T-helper 2 cell treated with Interferon-gamma antibody and Interleukin-4, amounts not matched to agents 5 μg/mL and 100 μg/mL, for 36 hours (primary cell): ENCODE results near the gene CRYGN.

ENCODE experiments used
- DNase-seq: peaks from one replicate; pipeline ENCODE4 v3.0.0; 2021; ENCODE audit warnings: low spot score
- H3K27ac Mint-ChIP-seq: one replicate; pipeline ENCODE4 v1.8.0; 2021; ENCODE audit warnings: mild to moderate bottlenecking, mixed read lengths
- H3K27me3 Mint-ChIP-seq: one replicate; pipeline ENCODE4 v1.8.0; 2021; ENCODE audit warnings: low read depth, mixed read lengths
- H3K36me3 Mint-ChIP-seq: one replicate; pipeline ENCODE4 v1.8.0; 2021; ENCODE audit warnings: low read depth, mixed read lengths
- H3K4me1 Mint-ChIP-seq: one replicate; pipeline ENCODE4 v1.8.0; 2021; ENCODE audit warnings: low read depth, mixed read lengths
- H3K4me3 Mint-ChIP-seq: one replicate; pipeline ENCODE4 v1.8.0; 2022; ENCODE audit warnings: mild to moderate bottlenecking, moderate library complexity, mixed read lengths
- H3K9me3 Mint-ChIP-seq: one replicate; pipeline ENCODE4 v1.8.0; 2021; ENCODE audit warnings: mixed read lengths

CRYGN gene

DNA sequence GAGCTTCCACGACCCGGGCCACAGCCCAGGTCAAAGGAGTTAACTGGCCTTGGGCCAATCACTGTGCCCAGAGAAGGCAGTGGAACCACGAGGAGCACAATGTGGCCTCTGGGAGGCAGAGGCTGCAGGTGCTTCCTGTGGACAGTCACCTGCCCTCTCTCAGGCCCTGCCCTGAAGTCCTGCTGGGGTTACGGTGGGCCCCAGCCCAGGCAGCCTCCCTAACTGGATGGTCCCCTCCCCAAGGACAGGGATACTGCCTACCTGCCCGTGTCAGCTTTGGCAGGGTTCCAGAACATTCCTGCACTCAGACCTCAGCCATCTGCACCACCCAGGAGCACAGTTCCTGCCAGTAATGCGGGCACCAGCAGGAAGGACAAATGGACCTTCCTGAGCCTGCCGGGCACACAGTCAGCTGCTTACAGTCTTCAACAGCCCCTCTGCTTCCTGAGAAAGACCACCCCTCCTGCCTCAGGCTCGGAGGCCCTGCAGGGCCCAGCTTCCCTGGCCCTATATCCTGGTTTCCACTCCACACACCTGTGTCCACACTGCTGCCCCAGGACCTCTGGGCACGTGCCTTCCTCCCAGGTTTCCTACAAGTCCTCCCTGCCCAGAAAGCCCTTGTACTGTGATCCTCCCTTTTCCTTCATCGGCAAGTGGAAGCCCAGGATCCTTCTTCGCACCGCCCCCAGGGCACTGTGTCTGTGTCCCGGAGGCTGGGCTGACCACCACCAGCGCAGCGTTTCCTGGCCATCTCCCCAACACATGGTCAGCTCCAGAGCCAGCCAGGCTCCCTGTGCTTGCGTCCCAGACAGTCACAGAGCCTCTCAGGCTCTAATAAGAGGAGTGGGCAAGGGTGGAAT lies 53.4 kb downstream of the CRYGN start:
- Mint-ChIP-seq H3K27ac (no peak overlapping the region), H3K27me3 (peaks cover 30% of the 10 kb centered on the region)

DNA sequence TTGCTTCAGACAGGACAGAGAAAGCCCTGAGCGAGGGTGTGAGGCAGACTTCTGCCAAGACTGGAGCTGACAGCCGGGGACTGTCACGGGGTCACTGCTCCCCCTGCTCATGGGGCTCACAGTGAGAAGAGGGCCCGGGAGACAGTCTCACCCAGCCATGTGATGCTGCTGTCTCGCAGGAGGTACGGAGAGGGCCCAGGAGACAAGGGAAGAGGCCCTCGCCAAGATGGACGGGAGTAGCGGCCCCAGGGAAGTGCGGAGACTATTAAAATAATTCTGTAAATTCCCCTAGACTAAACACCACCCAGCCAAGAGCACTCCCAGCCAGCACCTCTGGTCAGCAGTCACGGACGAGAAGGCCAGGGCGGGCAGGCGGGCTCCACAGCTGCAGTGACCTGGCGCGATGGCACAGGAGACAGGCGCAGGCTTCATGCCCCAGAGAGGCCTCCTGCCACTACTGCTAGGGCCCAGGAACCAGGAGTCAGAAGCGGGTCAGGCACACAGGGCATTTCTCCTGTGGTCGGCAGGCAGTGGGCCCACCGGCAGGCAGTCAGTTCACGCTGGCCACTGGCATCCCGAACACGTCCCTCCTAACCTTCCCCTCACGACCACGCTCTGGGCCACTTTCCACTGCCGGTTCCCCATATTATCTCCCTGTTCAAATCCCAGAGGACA lies 54.2 kb downstream of the CRYGN start:
- Mint-ChIP-seq H3K4me1 (peaks cover 4% of the 10 kb centered on the region), H3K36me3 (no peaks in the 10 kb centered on the region), H3K9me3 (no peaks in the 10 kb centered on the region), H3K4me3 (no peak overlapping the region), H3K27me3 (peaks cover 31% of the 10 kb centered on the region), H3K27ac (no peak overlapping the region)
- DNase-seq: no peak

More for the DNA sequence above, 53.4 kb downstream of the CRYGN start:
- no peak for DNase-seq
- no peaks in the 10 kb centered on the region for H3K36me3 Mint-ChIP-seq
- no peaks in the 10 kb centered on the region for H3K9me3 Mint-ChIP-seq
- no peak overlapping the region for H3K4me3 Mint-ChIP-seq
- H3K4me1 Mint-ChIP-seq: peaks cover 4% of the 10 kb centered on the region

DNA sequence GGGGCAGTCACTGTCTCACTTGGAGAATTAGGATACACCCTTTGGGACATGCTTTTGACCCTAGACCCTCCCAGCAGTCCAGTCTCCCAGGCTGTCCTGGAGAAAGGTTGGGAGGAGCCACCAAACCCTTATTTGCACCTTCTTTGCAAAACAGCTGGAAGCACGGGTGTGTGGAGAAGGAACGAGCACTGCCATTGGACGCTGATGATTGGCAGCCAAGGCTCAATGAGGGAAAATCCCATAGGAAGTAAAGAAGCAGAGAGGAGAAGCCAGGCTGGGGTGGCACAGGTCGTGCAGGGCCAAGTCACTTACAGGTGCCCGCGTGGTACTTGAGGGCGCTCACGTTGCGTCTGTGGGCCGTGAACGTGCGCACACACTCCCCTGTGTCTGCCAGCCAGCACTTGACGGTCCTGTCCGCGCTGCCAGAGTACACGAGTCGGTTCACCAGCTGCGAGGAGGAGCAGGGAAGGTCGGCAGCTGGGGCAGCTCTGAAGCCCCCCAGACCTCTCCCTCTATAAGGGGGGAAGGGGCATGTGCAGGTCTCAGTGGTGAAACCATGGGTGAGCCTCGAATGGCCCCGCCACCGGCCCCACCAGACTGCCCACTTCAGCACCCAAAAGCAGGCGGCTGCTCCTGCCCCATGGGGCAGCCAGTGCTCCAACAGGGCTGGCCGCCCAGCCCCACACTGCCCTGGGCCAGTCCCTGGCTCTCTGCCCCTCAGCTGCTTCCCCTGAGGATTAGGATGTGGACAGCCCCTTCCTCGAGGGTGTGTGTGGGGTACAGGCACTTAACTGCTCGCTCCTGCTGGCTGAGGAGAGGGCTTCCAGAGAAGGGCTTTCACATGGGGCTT lies 54.9 kb downstream of the CRYGN start:
- Mint-ChIP-seq H3K36me3 (no peaks in the 10 kb centered on the region), H3K4me3 (no peak overlapping the region), H3K27me3 (peaks cover 31% of the 10 kb centered on the region), H3K4me1 (peaks cover 4% of the 10 kb centered on the region), H3K27ac (no peak overlapping the region), H3K9me3 (no peaks in the 10 kb centered on the region)
- DNase-seq: no peak

GRCh38 chr7:151384352-151384697 lies 55.6 kb downstream of the CRYGN start:
- Mint-ChIP-seq H3K4me1 (peaks cover 4% of the 10 kb centered on the region), H3K36me3 (no peaks in the 10 kb centered on the region), H3K27me3 (peaks cover 31% of the 10 kb centered on the region), H3K9me3 (no peaks in the 10 kb centered on the region), H3K4me3 (no peak overlapping the region), H3K27ac (no peak overlapping the region)
- no peak for DNase-seq

GRCh38 chr7:151383638-151384351 lies 56.1 kb downstream of the CRYGN start:
- no peak overlapping the region for H3K4me3 Mint-ChIP-seq
- DNase-seq: no peak
- H3K36me3 Mint-ChIP-seq: no peaks in the 10 kb centered on the region
- no peaks in the 10 kb centered on the region for H3K9me3 Mint-ChIP-seq
- H3K27ac Mint-ChIP-seq: no peak overlapping the region
- H3K4me1 Mint-ChIP-seq: peaks cover 4% of the 10 kb centered on the region
- H3K27me3 Mint-ChIP-seq: peaks cover 31% of the 10 kb centered on the region

DNA sequence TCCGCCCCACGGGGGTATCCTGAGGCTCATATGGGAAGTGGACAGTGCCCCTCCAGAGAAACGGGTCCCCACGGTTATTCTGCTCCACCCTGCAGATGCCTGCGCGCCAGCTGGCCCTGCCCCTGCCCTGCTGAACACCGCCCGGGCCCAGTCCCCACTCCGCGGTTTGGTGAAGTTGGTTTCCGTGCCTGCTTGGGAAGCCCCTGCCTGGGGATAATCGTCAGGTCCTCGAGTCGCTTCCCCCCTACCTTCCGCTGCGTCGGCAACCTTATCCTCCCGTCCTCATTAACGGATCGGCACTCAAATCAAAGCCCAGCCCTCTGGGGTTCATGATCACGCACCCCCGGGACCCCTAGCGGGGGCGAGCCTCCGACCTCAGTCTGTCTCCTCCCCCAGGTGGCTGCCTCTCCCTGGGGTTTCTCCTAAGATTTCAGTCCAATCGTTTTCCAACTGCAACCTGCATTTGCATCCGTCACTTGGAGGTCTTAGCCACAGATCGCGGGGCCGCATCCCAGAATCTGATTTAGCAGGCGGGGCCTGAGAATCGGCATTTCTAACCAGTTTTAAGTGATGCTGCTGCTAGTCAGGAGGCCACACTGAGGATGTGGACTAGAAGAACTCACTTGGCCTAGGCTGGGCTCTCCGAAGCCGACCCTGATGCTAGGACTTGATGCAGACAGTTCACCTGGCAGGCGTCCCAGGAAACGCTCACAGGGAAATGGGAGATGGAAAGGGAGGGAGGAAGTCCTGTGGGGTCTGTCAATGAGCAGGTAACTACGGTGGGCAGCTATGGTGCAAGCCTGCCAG lies 57.7 kb downstream of the CRYGN start:
- Mint-ChIP-seq H3K4me3 (peak overlapping the region; percentile 63), H3K27ac (no peak overlapping the region), H3K4me1 (peaks cover 4% of the 10 kb centered on the region), H3K27me3 (peaks cover 31% of the 10 kb centered on the region), H3K9me3 (no peaks in the 10 kb centered on the region), H3K36me3 (peaks cover 11% of the 10 kb centered on the region)
- DNase-seq: no peak

GRCh38 chr7:151381348-151382078 lies 58.4 kb downstream of the CRYGN start:
- H3K36me3 Mint-ChIP-seq: peaks cover 11% of the 10 kb centered on the region
- peaks cover 31% of the 10 kb centered on the region for H3K27me3 Mint-ChIP-seq
- H3K9me3 Mint-ChIP-seq: no peaks in the 10 kb centered on the region
- H3K27ac Mint-ChIP-seq: no peak overlapping the region
- peaks cover 4% of the 10 kb centered on the region for H3K4me1 Mint-ChIP-seq
- no peak for DNase-seq
- no peak overlapping the region for H3K4me3 Mint-ChIP-seq

GRCh38 chr7:151381098-151381347 lies 58.9 kb downstream of the CRYGN start:
- no peaks in the 10 kb centered on the region for H3K9me3 Mint-ChIP-seq
- H3K4me3 Mint-ChIP-seq: peak overlapping the region; percentile 1
- no peak overlapping the region for H3K27ac Mint-ChIP-seq
- DNase-seq: no peak
- H3K27me3 Mint-ChIP-seq: peaks cover 31% of the 10 kb centered on the region
- H3K36me3 Mint-ChIP-seq: peaks cover 11% of the 10 kb centered on the region
- H3K4me1 Mint-ChIP-seq: peaks cover 4% of the 10 kb centered on the region

GRCh38 chr7:151380199-151381097 lies 59.5 kb downstream of the CRYGN start:
- Mint-ChIP-seq H3K4me1 (peaks cover 4% of the 10 kb centered on the region), H3K27ac (no peak overlapping the region), H3K27me3 (peaks cover 31% of the 10 kb centered on the region), H3K4me3 (peak overlapping the region; percentile 1), H3K9me3 (no peaks in the 10 kb centered on the region), H3K36me3 (peaks cover 12% of the 10 kb centered on the region)
- DNase-seq: no peak

DNA sequence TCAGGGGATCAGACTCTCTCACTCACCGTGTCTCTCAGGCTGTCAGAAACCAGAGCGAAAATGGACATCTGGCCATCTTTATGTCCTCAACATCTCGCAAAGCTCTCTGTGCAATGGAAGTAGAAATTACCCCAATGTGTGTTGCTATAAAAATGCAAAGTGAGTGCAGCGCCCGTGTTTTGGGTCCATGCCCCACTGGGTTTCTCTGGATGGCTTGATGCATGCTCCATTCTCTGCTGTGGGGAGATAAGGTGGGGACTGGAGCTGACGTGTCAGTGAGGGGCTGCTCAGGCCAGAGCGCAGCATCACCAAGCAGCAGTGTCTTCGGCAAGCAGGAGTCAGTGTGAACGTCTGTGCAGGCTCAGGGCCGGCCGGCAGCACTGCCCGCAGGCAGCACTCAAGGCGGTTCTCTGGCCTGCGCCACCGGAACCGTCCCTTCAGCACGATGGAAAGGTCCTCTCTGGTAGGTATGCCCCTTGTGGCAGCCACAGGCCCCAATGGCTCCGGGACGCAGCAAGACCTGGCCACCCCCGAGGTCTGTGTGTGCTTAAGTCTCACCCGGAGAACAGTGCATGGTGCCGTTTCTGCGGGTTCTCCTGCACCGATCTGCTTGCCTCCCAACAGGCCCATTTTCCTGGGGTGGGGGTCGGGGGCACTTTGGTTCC lies 60.3 kb downstream of the CRYGN start:
- H3K27ac Mint-ChIP-seq: no peak overlapping the region

DNA sequence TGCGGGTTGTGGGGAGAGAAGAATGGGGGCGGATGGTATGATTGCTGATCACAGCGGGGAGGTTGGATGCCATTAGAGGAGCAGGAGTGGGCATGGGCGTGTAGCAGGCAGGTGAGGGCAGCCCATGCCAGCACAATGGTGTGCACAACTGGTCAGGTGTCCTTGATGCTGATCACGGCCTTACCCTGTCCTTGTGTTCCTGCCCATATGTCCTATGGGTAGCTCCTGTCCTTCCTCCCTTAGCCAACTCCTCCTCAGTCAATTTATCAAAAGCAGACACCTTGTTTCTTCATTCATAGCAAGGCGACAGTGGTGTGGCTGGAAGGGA lies 60.8 kb downstream of the CRYGN start:
- H3K4me3 Mint-ChIP-seq: no peak overlapping the region
- peaks cover 4% of the 10 kb centered on the region for H3K4me1 Mint-ChIP-seq
- H3K27ac Mint-ChIP-seq: no peak overlapping the region
- DNase-seq: no peak
- peaks cover 19% of the 10 kb centered on the region for H3K36me3 Mint-ChIP-seq
- no peaks in the 10 kb centered on the region for H3K9me3 Mint-ChIP-seq
- H3K27me3 Mint-ChIP-seq: peaks cover 24% of the 10 kb centered on the region

More for the DNA sequence above, 60.3 kb downstream of the CRYGN start:
- Mint-ChIP-seq H3K4me1 (peaks cover 4% of the 10 kb centered on the region), H3K27me3 (peaks cover 30% of the 10 kb centered on the region), H3K36me3 (peaks cover 16% of the 10 kb centered on the region), H3K9me3 (no peaks in the 10 kb centered on the region), H3K4me3 (no peak overlapping the region)
- DNase-seq: no peak
